K562 (cell line): ENCODE results near the gene VPS4B. TPM values are rescaled to one million over a fixed set of nuclear protein-coding genes. Genes with fewer than 3 reads are reported as not detected.

Experiments
- CBFA2T3 ChIP-seq: fragments of 450-650 bp; IDR thresholded peaks from 2 replicates; pipeline ENCODE4 v1.6.1; 2017
- NBN ChIP-seq: fragments of 450-650 bp; IDR thresholded peaks from 2 replicates; pipeline ENCODE4 v1.6.1; 2016; ENCODE audit warnings: low read depth, mild to moderate bottlenecking
- RAD51 ChIP-seq: fragments of 450-650 bp; IDR thresholded peaks from 2 replicates; pipeline ENCODE4 v1.7.1; 2016; ENCODE audit warnings: low read depth, mild to moderate bottlenecking, borderline replicate concordance
- SIX5 ChIP-seq, 2 experiments: IDR thresholded peaks; 2 replicates each; pipeline ENCODE4 v1.6.1; 2011; ENCODE audit warnings: low read length in 2 of 2, borderline replicate concordance in 1 of 2, low read depth in 1 of 2, mild to moderate bottlenecking in 1 of 2, moderate library complexity in 1 of 2; ENCODE audit not compliant: insufficient read depth in 1 of 2
- SNRNP70 ChIP-seq: fragments of 200-400 bp; formaldehyde crosslinking; optimal IDR thresholded peaks from 2 replicates; pipeline ENCODE3; 2017; ENCODE audit warnings: low read depth, low read length
- SREBF1 ChIP-seq: fragments of 150-350 bp; IDR thresholded peaks from 2 replicates; pipeline ENCODE4 v1.6.1; 2014; ENCODE audit warnings: antibody characterized with exemption, low read depth, low read length, borderline replicate concordance
- TAF1 ChIP-seq: IDR thresholded peaks from 2 replicates; pipeline ENCODE4 v1.6.1; 2011; ENCODE audit warnings: mild to moderate bottlenecking, low read length, moderate library complexity; ENCODE audit not compliant: insufficient read depth, control insufficient read depth, severe bottlenecking; ENCODE audit errors: extremely low read depth
- polyA plus RNA-seq, 8 experiments: library from polyadenylated mRNA; depleted of rRNA in 4 of 8; stranded (reverse) in 5 of 8; unstranded in 3 of 8; fragments of >200 nt; fragmentation: Nextera tagmentation in 2 of 8; fragmentation: Illumina TruSeq in 1 of 8; extraction: Ambion mirVana in 2 of 8; extraction: Trizol in 1 of 8; gene quantifications; 2 replicates each; pipeline versions ENCODE4 v1.2.1 to v1.2.3, GENCODE V29; 2011 to 2014; ENCODE audit warnings: inconsistent platforms in 1 of 8, missing spikeins in 1 of 8
- total RNA-seq, 7 experiments: library from RNA; depleted of rRNA in 6 of 7; stranded (reverse); fragments of >200 nt in 6 of 7; fragmentation: Illumina TruSeq in 2 of 7; extraction: Trizol in 2 of 7; gene quantifications; 2 replicates each; pipeline versions ENCODE4 v1.2.1 to v1.2.3, GENCODE V29; 2011 to 2021; ENCODE audit warnings: low replicate concordance in 1 of 7
- TF ChIP-seq, protein P1 (sequence below): fragments of 200-600 bp; sonication (generic); IDR thresholded peaks from one replicate; pipeline ENCODE4 v1.6.1; 2012; ENCODE audit warnings: mild to moderate bottlenecking, low read depth, low read length, inconsistent platforms
- TF ChIP-seq, protein P2 (sequence below): fragments of 450-650 bp; IDR thresholded peaks from 2 replicates; pipeline ENCODE4 v1.7.1; 2018; ENCODE audit warnings: mild to moderate bottlenecking, low read depth; ENCODE audit not compliant: partially characterized antibody
- TF ChIP-seq, protein P3 (sequence below), 3 experiments: fragments of 200-800 bp in 1 of 3; sonication (Bioruptor generic) in 1 of 3; sonication (generic) in 1 of 3; formaldehyde crosslinking in 1 of 3; IDR thresholded peaks; 2 replicates each; pipeline versions ENCODE4 v1.6.1 to v1.8.0; 2016 to 2022; ENCODE audit warnings: mild to moderate bottlenecking in 2 of 3, missing compliant biosample characterization in 2 of 3, missing genetic modification characterization in 2 of 3, missing genetic modification reagents in 1 of 3

Gene VPS4B
- total and polyA plus RNA-seq, 9 of the 15 experiments (the other 6 are each of a cell fraction or from before 2014, with no cell fraction given) = 7.3 to 16.4 (median 10.4) TPM

DNA sequence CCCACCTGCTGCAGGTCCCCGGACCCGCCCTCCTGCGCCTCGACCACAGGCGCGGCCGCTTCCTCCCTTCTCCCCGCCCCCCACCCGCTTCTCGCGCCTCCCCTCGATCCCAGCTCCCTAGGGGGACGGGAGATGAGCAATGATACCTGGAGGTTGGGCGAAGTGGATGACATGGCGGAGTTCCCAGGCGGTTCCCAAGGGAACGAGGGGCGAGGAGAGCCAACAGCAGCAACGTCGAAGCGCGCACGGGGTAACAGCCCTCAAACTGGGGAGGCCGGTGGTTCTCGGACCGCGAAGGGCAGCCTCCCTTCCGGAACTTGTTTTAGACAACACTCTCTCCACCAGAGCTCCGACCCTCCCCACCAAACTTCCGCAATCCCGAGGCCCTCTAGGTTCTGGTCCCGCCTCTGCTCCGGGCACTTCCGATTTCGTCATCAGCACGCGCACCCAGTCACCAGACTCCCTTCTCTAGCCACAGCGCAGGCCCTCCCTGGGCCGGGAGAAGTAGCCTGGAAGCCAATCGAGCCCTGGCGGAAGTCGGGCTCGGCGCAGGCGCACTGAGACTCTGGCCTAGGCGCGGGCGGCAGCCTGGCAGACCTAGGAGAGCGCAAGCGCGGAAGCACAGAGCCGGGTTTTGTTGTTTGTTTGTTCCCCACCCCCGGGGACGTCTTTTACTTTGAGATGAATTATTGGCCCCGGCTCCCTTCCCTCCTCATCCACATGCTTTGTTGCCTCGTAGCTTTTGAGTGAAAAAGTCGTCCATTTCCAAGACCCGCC, at the start of gene VPS4B (continued):
- TF ChIP-seq, protein P1, sequence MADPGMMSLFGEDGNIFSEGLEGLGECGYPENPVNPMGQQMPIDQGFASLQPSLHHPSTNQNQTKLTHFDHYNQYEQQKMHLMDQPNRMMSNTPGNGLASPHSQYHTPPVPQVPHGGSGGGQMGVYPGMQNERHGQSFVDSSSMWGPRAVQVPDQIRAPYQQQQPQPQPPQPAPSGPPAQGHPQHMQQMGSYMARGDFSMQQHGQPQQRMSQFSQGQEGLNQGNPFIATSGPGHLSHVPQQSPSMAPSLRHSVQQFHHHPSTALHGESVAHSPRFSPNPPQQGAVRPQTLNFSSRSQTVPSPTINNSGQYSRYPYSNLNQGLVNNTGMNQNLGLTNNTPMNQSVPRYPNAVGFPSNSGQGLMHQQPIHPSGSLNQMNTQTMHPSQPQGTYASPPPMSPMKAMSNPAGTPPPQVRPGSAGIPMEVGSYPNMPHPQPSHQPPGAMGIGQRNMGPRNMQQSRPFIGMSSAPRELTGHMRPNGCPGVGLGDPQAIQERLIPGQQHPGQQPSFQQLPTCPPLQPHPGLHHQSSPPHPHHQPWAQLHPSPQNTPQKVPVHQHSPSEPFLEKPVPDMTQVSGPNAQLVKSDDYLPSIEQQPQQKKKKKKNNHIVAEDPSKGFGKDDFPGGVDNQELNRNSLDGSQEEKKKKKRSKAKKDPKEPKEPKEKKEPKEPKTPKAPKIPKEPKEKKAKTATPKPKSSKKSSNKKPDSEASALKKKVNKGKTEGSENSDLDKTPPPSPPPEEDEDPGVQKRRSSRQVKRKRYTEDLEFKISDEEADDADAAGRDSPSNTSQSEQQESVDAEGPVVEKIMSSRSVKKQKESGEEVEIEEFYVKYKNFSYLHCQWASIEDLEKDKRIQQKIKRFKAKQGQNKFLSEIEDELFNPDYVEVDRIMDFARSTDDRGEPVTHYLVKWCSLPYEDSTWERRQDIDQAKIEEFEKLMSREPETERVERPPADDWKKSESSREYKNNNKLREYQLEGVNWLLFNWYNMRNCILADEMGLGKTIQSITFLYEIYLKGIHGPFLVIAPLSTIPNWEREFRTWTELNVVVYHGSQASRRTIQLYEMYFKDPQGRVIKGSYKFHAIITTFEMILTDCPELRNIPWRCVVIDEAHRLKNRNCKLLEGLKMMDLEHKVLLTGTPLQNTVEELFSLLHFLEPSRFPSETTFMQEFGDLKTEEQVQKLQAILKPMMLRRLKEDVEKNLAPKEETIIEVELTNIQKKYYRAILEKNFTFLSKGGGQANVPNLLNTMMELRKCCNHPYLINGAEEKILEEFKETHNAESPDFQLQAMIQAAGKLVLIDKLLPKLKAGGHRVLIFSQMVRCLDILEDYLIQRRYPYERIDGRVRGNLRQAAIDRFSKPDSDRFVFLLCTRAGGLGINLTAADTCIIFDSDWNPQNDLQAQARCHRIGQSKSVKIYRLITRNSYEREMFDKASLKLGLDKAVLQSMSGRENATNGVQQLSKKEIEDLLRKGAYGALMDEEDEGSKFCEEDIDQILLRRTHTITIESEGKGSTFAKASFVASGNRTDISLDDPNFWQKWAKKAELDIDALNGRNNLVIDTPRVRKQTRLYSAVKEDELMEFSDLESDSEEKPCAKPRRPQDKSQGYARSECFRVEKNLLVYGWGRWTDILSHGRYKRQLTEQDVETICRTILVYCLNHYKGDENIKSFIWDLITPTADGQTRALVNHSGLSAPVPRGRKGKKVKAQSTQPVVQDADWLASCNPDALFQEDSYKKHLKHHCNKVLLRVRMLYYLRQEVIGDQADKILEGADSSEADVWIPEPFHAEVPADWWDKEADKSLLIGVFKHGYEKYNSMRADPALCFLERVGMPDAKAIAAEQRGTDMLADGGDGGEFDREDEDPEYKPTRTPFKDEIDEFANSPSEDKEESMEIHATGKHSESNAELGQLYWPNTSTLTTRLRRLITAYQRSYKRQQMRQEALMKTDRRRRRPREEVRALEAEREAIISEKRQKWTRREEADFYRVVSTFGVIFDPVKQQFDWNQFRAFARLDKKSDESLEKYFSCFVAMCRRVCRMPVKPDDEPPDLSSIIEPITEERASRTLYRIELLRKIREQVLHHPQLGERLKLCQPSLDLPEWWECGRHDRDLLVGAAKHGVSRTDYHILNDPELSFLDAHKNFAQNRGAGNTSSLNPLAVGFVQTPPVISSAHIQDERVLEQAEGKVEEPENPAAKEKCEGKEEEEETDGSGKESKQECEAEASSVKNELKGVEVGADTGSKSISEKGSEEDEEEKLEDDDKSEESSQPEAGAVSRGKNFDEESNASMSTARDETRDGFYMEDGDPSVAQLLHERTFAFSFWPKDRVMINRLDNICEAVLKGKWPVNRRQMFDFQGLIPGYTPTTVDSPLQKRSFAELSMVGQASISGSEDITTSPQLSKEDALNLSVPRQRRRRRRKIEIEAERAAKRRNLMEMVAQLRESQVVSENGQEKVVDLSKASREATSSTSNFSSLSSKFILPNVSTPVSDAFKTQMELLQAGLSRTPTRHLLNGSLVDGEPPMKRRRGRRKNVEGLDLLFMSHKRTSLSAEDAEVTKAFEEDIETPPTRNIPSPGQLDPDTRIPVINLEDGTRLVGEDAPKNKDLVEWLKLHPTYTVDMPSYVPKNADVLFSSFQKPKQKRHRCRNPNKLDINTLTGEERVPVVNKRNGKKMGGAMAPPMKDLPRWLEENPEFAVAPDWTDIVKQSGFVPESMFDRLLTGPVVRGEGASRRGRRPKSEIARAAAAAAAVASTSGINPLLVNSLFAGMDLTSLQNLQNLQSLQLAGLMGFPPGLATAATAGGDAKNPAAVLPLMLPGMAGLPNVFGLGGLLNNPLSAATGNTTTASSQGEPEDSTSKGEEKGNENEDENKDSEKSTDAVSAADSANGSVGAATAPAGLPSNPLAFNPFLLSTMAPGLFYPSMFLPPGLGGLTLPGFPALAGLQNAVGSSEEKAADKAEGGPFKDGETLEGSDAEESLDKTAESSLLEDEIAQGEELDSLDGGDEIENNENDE = no peak
- TF ChIP-seq NBN (peak; percentile 31; the same call in 1 of the 2 replicates), TAF1 (peak; percentile 52), SNRNP70 (no peak), SREBF1 (0 out of 2 replicates have a peak, but pooled peaks have one; percentile 64), SIX5 (IDR thresholded peaks at IDR 0.05; ENCODE audit: borderline replicate concordance in 1 of 2, insufficient read depth in 1 of 2, low read depth in 1 of 2, low read length in 2 of 2) (peak; percentile 46 to 64; a peak in 3 of 4 replicates), RAD51 (no peak), CBFA2T3 (no peak)
- TF ChIP-seq, protein P2, sequence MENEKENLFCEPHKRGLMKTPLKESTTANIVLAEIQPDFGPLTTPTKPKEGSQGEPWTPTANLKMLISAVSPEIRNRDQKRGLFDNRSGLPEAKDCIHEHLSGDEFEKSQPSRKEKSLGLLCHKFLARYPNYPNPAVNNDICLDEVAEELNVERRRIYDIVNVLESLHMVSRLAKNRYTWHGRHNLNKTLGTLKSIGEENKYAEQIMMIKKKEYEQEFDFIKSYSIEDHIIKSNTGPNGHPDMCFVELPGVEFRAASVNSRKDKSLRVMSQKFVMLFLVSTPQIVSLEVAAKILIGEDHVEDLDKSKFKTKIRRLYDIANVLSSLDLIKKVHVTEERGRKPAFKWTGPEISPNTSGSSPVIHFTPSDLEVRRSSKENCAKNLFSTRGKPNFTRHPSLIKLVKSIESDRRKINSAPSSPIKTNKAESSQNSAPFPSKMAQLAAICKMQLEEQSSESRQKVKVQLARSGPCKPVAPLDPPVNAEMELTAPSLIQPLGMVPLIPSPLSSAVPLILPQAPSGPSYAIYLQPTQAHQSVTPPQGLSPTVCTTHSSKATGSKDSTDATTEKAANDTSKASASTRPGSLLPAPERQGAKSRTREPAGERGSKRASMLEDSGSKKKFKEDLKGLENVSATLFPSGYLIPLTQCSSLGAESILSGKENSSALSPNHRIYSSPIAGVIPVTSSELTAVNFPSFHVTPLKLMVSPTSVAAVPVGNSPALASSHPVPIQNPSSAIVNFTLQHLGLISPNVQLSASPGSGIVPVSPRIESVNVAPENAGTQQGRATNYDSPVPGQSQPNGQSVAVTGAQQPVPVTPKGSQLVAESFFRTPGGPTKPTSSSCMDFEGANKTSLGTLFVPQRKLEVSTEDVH = peak; percentile 97
- TF ChIP-seq, protein P3, sequence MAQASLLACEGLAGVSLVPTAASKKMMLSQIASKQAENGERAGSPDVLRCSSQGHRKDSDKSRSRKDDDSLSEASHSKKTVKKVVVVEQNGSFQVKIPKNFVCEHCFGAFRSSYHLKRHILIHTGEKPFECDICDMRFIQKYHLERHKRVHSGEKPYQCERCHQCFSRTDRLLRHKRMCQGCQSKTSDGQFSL (CRISPR knock-in tag; IDR thresholded peaks at IDR 0.05) = no peak
- TF ChIP-seq, protein P3 (tag; IDR thresholded peaks at IDR 0.05) = no peak
